ENCODE measurements around the gene EFCAB6. TPM values are rescaled to one million over a fixed set of nuclear protein-coding genes. Genes with fewer than 3 reads are reported as not detected.

The EFCAB6 gene
- total and polyA plus RNA-seq, 2 of the 4 experiments (the other 2 are of a cell fraction) = 0.44 to 1.1 TPM

GRCh38 chr22:43854786-43855271 is 42.7 kb upstream of the EFCAB6 start:
- Histone ChIP-seq H3K18ac (ENCODE audit: low read depth, low read length) (no peak overlapping the region), H3K9me1 (ENCODE audit: insufficient read depth, low read length) (no peaks in the 10 kb centered on the region), H3K14ac (replicated peaks; ENCODE audit: low read depth, low read length) (no peak overlapping the region), H2BK120ac (ENCODE audit: low read depth, low read length) (no peak overlapping the region), H3K79me1 (ENCODE audit: low read depth in 1 of 2, low read length in 2 of 2) (peaks cover 0 to 7% of the 10 kb centered on the region in 2 experiments; a peak in 2 of 4 replicates), H2AK9ac (replicated peaks; ENCODE audit: low read depth, low read length, poor library complexity) (no peak overlapping the region), H3K4me1 (ENCODE audit: control insufficient read depth, insufficient read depth, low read length) (no peaks in the 10 kb centered on the region; the same call in 1 of the 2 replicates), H3K27ac (ENCODE audit: insufficient read depth, low read length) (no peak overlapping the region), H3K23ac (ENCODE audit: low read depth, low read length) (no peak overlapping the region), H4K20me1 (ENCODE audit: insufficient read depth, low read length) (peaks cover 9% of the 10 kb centered on the region), H3K27me3 (ENCODE audit: control insufficient read depth, insufficient read depth, low read length) (peaks cover under 1% of the 10 kb centered on the region; the same call in 1 of the 2 replicates), H4K8ac (ENCODE audit: low read depth in 2 of 2, low read length in 2 of 2) (no peak overlapping the region), H3K4me3 (ENCODE audit: insufficient read depth, low read depth, low read length) (no peak overlapping the region), H3K56ac (ENCODE audit: extremely low read depth, insufficient read depth, low read length) (no peak overlapping the region), H3K9ac (ENCODE audit: low read depth, low read length) (no peak overlapping the region), H4K91ac (ENCODE audit: insufficient read depth, low read depth, low read length) (no peak overlapping the region), H3K9me3 (ENCODE audit: control insufficient read depth, insufficient read depth, low read length) (no peaks in the 10 kb centered on the region), H4K5ac (ENCODE audit: low read depth, low read length) (no peak overlapping the region), H2BK20ac (ENCODE audit: low read depth, low read length) (no peak overlapping the region), H3K4me2 (ENCODE audit: low read depth, low read length) (no peak overlapping the region), H2BK5ac (ENCODE audit: low read depth, low read length, poor library complexity, severe bottlenecking) (no peak overlapping the region), H2BK15ac (ENCODE audit: low read depth, low read length) (no peak overlapping the region), H3K36me3 (ENCODE audit: control insufficient read depth, insufficient read depth, low read length) (no peaks in the 10 kb centered on the region), H2AK5ac (ENCODE audit: low read depth, low read length) (no peak overlapping the region), H2AFZ (replicated peaks; ENCODE audit: low read length, poor library complexity) (no peak overlapping the region), H3K4ac (ENCODE audit: low read depth, low read length) (no peak overlapping the region)
- dilution Hi-C loops (cut with HindIII; ENCODE audit: low sequenced_read_pairs, unreplicated experiment) = no loop called here
- ATAC-seq (ENCODE audit: low read depth) = no peak
- TF ChIP-seq POLR2A (IDR thresholded peaks at IDR 0.05; ENCODE audit: low read depth, low read length) = no peak
- TF ChIP-seq NFE2L2 (IDR thresholded peaks at IDR 0.05; ENCODE audit: low read depth, low read length) = no peak
- no peak for TF ChIP-seq FOS (IDR thresholded peaks at IDR 0.05; ENCODE audit: low read depth, low read length)
- no peak for DNase-seq
- ChIA-PET CTCF (no interaction called here), POLR2A (ENCODE audit: unreplicated experiment) (no interaction called here)
- in situ Hi-C loops (cut with MboI; ENCODE audit: low sequenced_read_pairs) = no loop called here
- no TSS peak for BruUV-seq (replicated peaks)
- no CpG with 5 or more reads among the region's 13 CpGs for WGBS, 2 experiments (ENCODE audit: extremely low coverage in 2 of 2, insufficient read length in 1 of 2)
- intact Hi-C loops (cut with micrococcal nuclease) = no loop called here
